Mesodermal cell (in vitro differentiated cells): Measurements from ENCODE around the gene ASF1B.

Source experiments
- H3K27ac ChIP-seq: 2 replicates; pipeline ENCODE4 v1.7.0; 2013; ENCODE audit warnings: mild to moderate bottlenecking, low read depth, low read length, moderate library complexity; ENCODE audit not compliant: severe bottlenecking
- H3K36me3 ChIP-seq: 2 replicates; pipeline ENCODE4 v1.7.1; 2013; ENCODE audit warnings: mild to moderate bottlenecking, low read length, moderate library complexity; ENCODE audit not compliant: control insufficient read depth, insufficient read depth
- H3K4me1 ChIP-seq: one replicate; pipeline ENCODE4 v1.7.1; 2013; ENCODE audit warnings: mild to moderate bottlenecking, low read length; ENCODE audit not compliant: insufficient read depth, control insufficient read depth, poor library complexity, severe bottlenecking
- H3K4me3 ChIP-seq: 2 replicates; pipeline ENCODE4 v1.7.0; 2013; ENCODE audit warnings: low read length, control low read depth, mild to moderate bottlenecking; ENCODE audit not compliant: insufficient read depth, poor library complexity, severe bottlenecking; ENCODE audit errors: extremely low read depth
- H3K9me3 ChIP-seq: 2 replicates; pipeline ENCODE4 v1.7.1; 2013; ENCODE audit warnings: mild to moderate bottlenecking, low read length, moderate library complexity; ENCODE audit not compliant: control insufficient read depth
- WGBS, 2 experiments: methylation state at CpG; one replicate each; pipeline ENCODE4 v1.1.5; 2013; ENCODE audit warnings: missing lambda C conversion rate in 2 of 2; ENCODE audit not compliant: insufficient coverage in 2 of 2; 5-methylcytosine and 5-hydroxymethylcytosine counted together

Gene ASF1B

GRCh38 chr19:14168993-14169392, 32.6 kb upstream of the ASF1B start:
- Histone ChIP-seq H3K4me3 (no peak overlapping the region), H3K36me3 (peaks cover 56% of the 10 kb centered on the region), H3K27ac (no peak overlapping the region), H3K9me3 (no peaks in the 10 kb centered on the region), H3K4me1 (peaks cover 4% of the 10 kb centered on the region)
- 95 to 97% methylated on average over 12 of the region's 12 CpGs for WGBS, 2 experiments

GRCh38 chr19:14168259-14168972, 32.0 kb upstream of the ASF1B start:
- peaks cover 4% of the 10 kb centered on the region for H3K4me1 ChIP-seq
- no peaks in the 10 kb centered on the region for H3K9me3 ChIP-seq
- no peak overlapping the region for H3K27ac ChIP-seq
- no peak overlapping the region for H3K4me3 ChIP-seq
- H3K36me3 ChIP-seq: peaks cover 50% of the 10 kb centered on the region
- WGBS, 2 experiments: 91 to 95% methylated on average over 17 to 19 of the region's 19 CpGs

GRCh38 chr19:14167576-14168138, 31.3 kb upstream of the ASF1B start:
- H3K27ac ChIP-seq: no peak overlapping the region
- peaks cover 4% of the 10 kb centered on the region for H3K4me1 ChIP-seq
- H3K36me3 ChIP-seq: peaks cover 46% of the 10 kb centered on the region
- no peak overlapping the region for H3K4me3 ChIP-seq
- 80 to 92% methylated on average over 5 to 13 of the region's 18 CpGs for WGBS, 2 experiments
- no peaks in the 10 kb centered on the region for H3K9me3 ChIP-seq

GRCh38 chr19:14166999-14167575, 30.7 kb upstream of the ASF1B start:
- WGBS, 2 experiments: 100% methylated on average over 1 of the region's 12 CpGs; no CpG with 5 or more reads in 1 of the 2 experiments
- peaks cover 4% of the 10 kb centered on the region for H3K4me1 ChIP-seq
- H3K36me3 ChIP-seq: peaks cover 48% of the 10 kb centered on the region
- H3K4me3 ChIP-seq: no peak overlapping the region
- no peak overlapping the region for H3K27ac ChIP-seq
- no peaks in the 10 kb centered on the region for H3K9me3 ChIP-seq

- Histone ChIP-seq H3K9me3 (no peaks in the 10 kb centered on the region), H3K4me3 (no peak overlapping the region), H3K36me3 (peaks cover 39% of the 10 kb centered on the region), H3K4me1 (peaks cover 4% of the 10 kb centered on the region), H3K27ac (no peak overlapping the region)
- 86 to 93% methylated on average over 4 to 5 of the region's 20 CpGs for WGBS, 2 experiments
Observed at GRCh38 chr19:14165990-14166830, 29.8 kb upstream of the ASF1B start.

GRCh38 chr19:14164724-14165493, 28.5 kb upstream of the ASF1B start:
- peaks cover 30% of the 10 kb centered on the region for H3K36me3 ChIP-seq
- WGBS, 2 experiments: 75 to 93% methylated on average over 2 to 11 of the region's 16 CpGs
- H3K4me3 ChIP-seq: no peak overlapping the region
- H3K4me1 ChIP-seq: peaks cover 4% of the 10 kb centered on the region
- no peaks in the 10 kb centered on the region for H3K9me3 ChIP-seq
- no peak overlapping the region for H3K27ac ChIP-seq

- Histone ChIP-seq H3K4me1 (peaks cover 4% of the 10 kb centered on the region), H3K9me3 (no peaks in the 10 kb centered on the region), H3K4me3 (no peak overlapping the region), H3K27ac (no peak overlapping the region), H3K36me3 (peaks cover 24% of the 10 kb centered on the region)
- 88 to 90% methylated on average over 7 to 9 of the region's 11 CpGs for WGBS, 2 experiments
Observed at GRCh38 chr19:14164082-14164481, 27.7 kb upstream of the ASF1B start.

GRCh38 chr19:14162871-14163297, 26.5 kb upstream of the ASF1B start:
- peaks cover 29% of the 10 kb centered on the region for H3K36me3 ChIP-seq
- H3K27ac ChIP-seq: no peak overlapping the region
- no peak overlapping the region for H3K4me3 ChIP-seq
- WGBS, 2 experiments: 97% methylated on average over 35 to 38 of the region's 38 CpGs
- no peaks in the 10 kb centered on the region for H3K9me3 ChIP-seq
- peaks cover 4% of the 10 kb centered on the region for H3K4me1 ChIP-seq

- Histone ChIP-seq H3K9me3 (no peaks in the 10 kb centered on the region), H3K4me1 (peaks cover 3% of the 10 kb centered on the region), H3K4me3 (no peak overlapping the region), H3K27ac (no peak overlapping the region), H3K36me3 (peaks cover 42% of the 10 kb centered on the region)
- WGBS, 2 experiments: 93 to 96% methylated on average over 19 of the region's 19 CpGs
Observed at GRCh38 chr19:14161305-14161704, 24.9 kb upstream of the ASF1B start.
